ENCODE results near the gene TTC27. TPM values are rescaled to one million over a fixed set of nuclear protein-coding genes. Genes with fewer than 3 reads are reported as not detected.
"Not testable (repeated sequence)": the region's sequence is repeated elsewhere in the genome, so short reads cannot be mapped to it uniquely, and the experiment has no call there.

The TTC27 gene
- total and polyA plus RNA-seq, 5 donors, result 5.0 to 10.3 (median 7.2) TPM

DNA sequence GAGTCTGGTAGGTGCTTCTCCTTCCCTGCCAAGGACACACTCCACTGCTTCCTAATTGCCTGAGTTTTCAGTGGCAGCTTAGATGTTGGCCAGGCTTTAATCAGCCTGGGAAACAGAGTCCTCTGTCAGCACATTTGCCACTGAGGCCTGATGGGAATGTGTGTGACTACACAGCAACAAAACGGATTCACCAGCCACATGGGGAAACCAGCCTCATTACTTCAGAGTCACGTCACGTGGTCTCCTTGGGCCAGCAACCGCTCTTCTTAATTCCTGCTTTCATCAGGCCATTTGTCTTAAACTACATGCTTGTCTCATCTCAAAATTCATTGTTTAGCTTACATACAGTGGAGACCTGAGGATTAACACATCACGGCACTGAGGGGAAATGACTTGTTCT, 225.0 kb downstream of the TTC27 start:
- Histone ChIP-seq H3K27me3 (ENCODE audit: control insufficient read depth, insufficient read depth) (no peaks in the 10 kb centered on the region), H3K4me1 (ENCODE audit: control insufficient read depth, insufficient read depth, low read length) (no peaks in the 10 kb centered on the region), H3K9me3 (ENCODE audit: control insufficient read depth, low read length) (no peaks in the 10 kb centered on the region), H3K4me3 (ENCODE audit: low read length) (no peak overlapping the region), H3K27ac (ENCODE audit: low read length) (no peak overlapping the region)
- intact Hi-C loops (cut with DNase I), result no loop called here
- 83% methylated on average over 5 of the region's 5 CpGs for WGBS
- ATAC-seq (no peak), DNase-seq (no peak)

DNA sequence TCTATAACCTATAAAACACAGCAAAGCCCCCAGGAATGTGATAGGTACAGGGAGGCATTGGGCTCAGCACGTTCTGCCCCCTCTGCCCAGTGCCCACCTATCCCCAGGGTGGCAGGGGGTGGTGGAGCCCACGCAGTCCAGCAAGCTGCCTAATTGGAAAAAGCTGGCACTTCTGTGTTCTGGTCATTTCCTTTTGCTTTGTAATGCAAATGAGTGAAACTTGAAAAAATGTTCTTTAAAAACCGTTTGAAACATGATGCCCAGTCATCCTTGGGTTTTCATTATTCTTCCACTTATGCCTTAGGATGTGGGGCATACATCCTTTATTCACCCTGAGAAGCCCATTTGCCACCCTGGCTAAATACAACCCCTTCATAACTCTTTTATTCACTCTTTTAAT, 229.0 kb downstream of the TTC27 start:
- intact Hi-C loops (cut with DNase I), result no loop called here
- Histone ChIP-seq H3K27me3 (ENCODE audit: control insufficient read depth, insufficient read depth) (no peaks in the 10 kb centered on the region), H3K4me1 (ENCODE audit: control insufficient read depth, insufficient read depth, low read length) (no peaks in the 10 kb centered on the region), H3K4me3 (ENCODE audit: low read length) (no peak overlapping the region), H3K27ac (ENCODE audit: low read length) (no peak overlapping the region), H3K9me3 (ENCODE audit: control insufficient read depth, low read length) (no peaks in the 10 kb centered on the region)
- no peak for ATAC-seq
- 74% methylated on average over 3 of the region's 3 CpGs for WGBS
- DNase-seq, result no peak

- ATAC-seq (no peak), DNase-seq (no peak)
- Histone ChIP-seq H3K27ac (ENCODE audit: low read length) (no peak overlapping the region), H3K4me3 (ENCODE audit: low read length) (no peak overlapping the region), H3K27me3 (ENCODE audit: control insufficient read depth, insufficient read depth) (no peaks in the 10 kb centered on the region), H3K4me1 (ENCODE audit: control insufficient read depth, insufficient read depth, low read length) (no peaks in the 10 kb centered on the region), H3K9me3 (ENCODE audit: control insufficient read depth, low read length) (no peaks in the 10 kb centered on the region)
- intact Hi-C loops (cut with DNase I), result no loop called here
- 97% methylated on average over 8 of the region's 8 CpGs for WGBS
These were observed 230.9 kb downstream of the TTC27 start for GRCh38 chr2:32858713-32859112.

DNA sequence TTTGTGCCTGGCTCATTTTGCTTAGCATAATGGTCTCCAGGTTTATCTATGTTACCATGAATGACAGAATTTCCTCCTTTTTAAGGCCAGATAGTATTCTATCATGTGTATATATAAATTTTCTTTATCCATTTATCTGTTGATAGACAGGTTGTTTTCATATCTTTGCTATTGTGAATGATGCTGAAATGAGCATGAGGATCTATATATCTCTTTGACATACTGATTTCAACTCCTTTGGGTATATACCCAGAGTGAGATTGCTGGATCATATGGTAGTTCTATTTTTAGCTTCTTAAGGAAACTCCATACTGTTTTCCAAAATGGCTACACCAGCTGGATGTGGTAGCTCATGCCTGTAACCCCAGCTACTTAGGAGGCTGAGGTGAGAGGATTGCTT, 232.5 kb downstream of the TTC27 start:
- DNase-seq, result no peak
- Histone ChIP-seq H3K4me3 (ENCODE audit: low read length) (no peak overlapping the region), H3K9me3 (ENCODE audit: control insufficient read depth, low read length) (no peaks in the 10 kb centered on the region), H3K27ac (ENCODE audit: low read length) (no peak overlapping the region), H3K27me3 (ENCODE audit: control insufficient read depth, insufficient read depth) (no peaks in the 10 kb centered on the region), H3K4me1 (ENCODE audit: control insufficient read depth, insufficient read depth, low read length) (peaks cover 3% of the 10 kb centered on the region)
- intact Hi-C loops (cut with DNase I), result no loop called here
- no peak for ATAC-seq

DNA sequence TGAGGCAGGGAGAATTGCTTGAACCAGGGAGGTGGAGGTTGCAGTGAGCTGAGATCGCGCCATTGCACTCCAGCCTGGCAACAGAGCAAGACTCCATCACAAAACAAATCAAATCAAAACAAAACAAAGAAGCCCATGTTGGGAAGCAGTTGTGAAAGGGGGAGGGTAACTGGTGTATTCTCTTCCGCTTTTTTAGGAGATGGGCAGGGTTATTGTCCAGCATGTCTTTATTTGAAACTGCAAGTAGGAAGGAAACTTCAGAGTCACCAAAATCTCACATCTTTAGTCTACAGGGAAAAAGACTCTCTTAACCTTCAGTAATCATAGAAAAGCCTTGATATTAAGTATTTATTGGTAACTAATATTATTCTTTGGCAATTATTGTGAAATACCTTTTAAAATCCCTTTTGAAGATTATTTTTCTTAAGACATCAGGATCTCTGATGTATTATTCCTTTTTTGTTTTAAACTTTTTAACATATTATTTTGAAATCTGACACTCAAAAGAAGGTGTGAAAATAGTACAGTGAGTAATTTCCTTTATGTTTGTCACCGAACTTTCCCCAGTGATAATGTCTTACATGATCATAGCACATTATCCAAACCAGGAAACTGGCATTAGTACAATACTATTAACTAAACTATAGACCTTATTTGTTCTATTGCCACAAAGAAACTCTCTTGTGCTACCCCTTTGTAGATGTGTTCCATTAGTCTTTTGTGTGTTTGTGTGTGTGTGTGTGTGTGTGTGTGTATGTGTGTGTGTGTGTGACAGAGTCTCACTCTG, 234.6 kb downstream of the TTC27 start:
- WGBS, result 79% methylated on average over 4 of the region's 4 CpGs
- Histone ChIP-seq H3K27ac (ENCODE audit: low read length) (no peak overlapping the region), H3K9me3 (ENCODE audit: control insufficient read depth, low read length) (no peaks in the 10 kb centered on the region), H3K4me1 (ENCODE audit: control insufficient read depth, insufficient read depth, low read length) (peaks cover 3% of the 10 kb centered on the region), H3K4me3 (ENCODE audit: low read length) (no peak overlapping the region), H3K27me3 (ENCODE audit: control insufficient read depth, insufficient read depth) (no peaks in the 10 kb centered on the region)
- intact Hi-C loops (cut with DNase I), result no loop called here
- DNase-seq (no peak), ATAC-seq (no peak)

GRCh38 chr2:32863326-32863725, 235.5 kb downstream of the TTC27 start:
- WGBS, result 90% methylated on average over 2 of the region's 2 CpGs
- DNase-seq (no peak), ATAC-seq (no peak)
- no peaks in the 10 kb centered on the region for H3K27me3 ChIP-seq (ENCODE audit: control insufficient read depth, insufficient read depth)
- H3K9me3 ChIP-seq (ENCODE audit: control insufficient read depth, low read length), result no peaks in the 10 kb centered on the region
- peaks cover 3% of the 10 kb centered on the region for H3K4me1 ChIP-seq (ENCODE audit: control insufficient read depth, insufficient read depth, low read length)
- H3K27ac ChIP-seq (ENCODE audit: low read length), result no peak overlapping the region
- intact Hi-C loops (cut with DNase I), result no loop called here
- no peak overlapping the region for H3K4me3 ChIP-seq (ENCODE audit: low read length)

GRCh38 chr2:32863803-32864202, 236.0 kb downstream of the TTC27 start:
- 78% methylated on average over 7 of the region's 7 CpGs for WGBS
- DNase-seq (peak in 1 of 3 donors; percentile 24), ATAC-seq (no peak)
- Histone ChIP-seq H3K9me3 (ENCODE audit: control insufficient read depth, low read length) (no peaks in the 10 kb centered on the region), H3K27me3 (ENCODE audit: control insufficient read depth, insufficient read depth) (no peaks in the 10 kb centered on the region), H3K4me1 (ENCODE audit: control insufficient read depth, insufficient read depth, low read length) (peaks cover 3% of the 10 kb centered on the region), H3K27ac (ENCODE audit: low read length) (no peak overlapping the region), H3K4me3 (ENCODE audit: low read length) (no peak overlapping the region)
- intact Hi-C loops (cut with DNase I), result no loop called here

- DNase-seq (no peak), ATAC-seq (peak in 1 of 2 donors; percentile 63)
- H3K4me1 ChIP-seq (ENCODE audit: control insufficient read depth, insufficient read depth, low read length), result peaks cover 3% of the 10 kb centered on the region
- 47% methylated on average over 7 of the region's 7 CpGs for WGBS
- no peak overlapping the region for H3K27ac ChIP-seq (ENCODE audit: low read length)
- no peak overlapping the region for H3K4me3 ChIP-seq (ENCODE audit: low read length)
- H3K27me3 ChIP-seq (ENCODE audit: control insufficient read depth, insufficient read depth), result no peaks in the 10 kb centered on the region
- intact Hi-C loops (cut with DNase I), result no loop called here
- H3K9me3 ChIP-seq (ENCODE audit: control insufficient read depth, low read length), result no peaks in the 10 kb centered on the region
These were observed 236.7 kb downstream of the TTC27 start for GRCh38 chr2:32864334-32865111.

DNA sequence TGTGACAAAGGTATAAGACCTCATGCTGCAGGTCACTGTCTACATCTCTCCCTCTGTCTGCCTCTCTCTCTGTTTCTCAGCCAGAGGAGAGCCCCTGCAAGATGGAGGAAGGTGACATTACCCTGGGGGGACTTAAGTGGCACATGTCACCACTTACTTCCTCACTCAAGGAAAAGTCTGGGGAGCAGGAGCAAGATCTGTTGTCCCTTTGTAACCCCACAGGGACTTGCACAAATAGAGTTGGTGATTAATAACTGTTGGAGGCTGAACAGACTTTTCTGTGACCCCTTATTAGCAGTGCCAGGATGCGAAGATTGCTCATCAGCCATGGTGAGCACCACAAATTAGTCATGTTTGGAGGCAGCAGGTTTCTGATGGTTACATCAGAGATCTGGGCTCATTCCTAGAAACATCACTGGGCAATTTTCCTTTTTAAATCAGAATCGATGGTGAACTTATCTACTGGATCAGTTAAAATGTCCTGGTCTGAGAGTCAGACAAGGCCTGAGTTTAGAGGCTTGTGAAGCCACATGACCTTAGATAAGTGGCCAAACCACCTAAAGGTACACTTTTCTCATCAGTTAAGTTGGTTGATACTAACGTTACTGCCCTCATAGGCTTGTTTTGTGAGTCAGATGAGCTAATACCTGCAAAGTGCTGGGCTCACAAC, 237.7 kb downstream of the TTC27 start:
- Histone ChIP-seq H3K4me3 (ENCODE audit: low read length) (no peak overlapping the region), H3K27me3 (ENCODE audit: control insufficient read depth, insufficient read depth) (no peaks in the 10 kb centered on the region), H3K4me1 (ENCODE audit: control insufficient read depth, insufficient read depth, low read length) (peaks cover 3% of the 10 kb centered on the region), H3K9me3 (ENCODE audit: control insufficient read depth, low read length) (no peaks in the 10 kb centered on the region), H3K27ac (ENCODE audit: low read length) (no peak overlapping the region)
- ATAC-seq (no peak), DNase-seq (no peak)
- WGBS, result 59% methylated on average over 3 of the region's 3 CpGs
- intact Hi-C loops (cut with DNase I), result no loop called here

GRCh38 chr2:32866462-32866861, 238.6 kb downstream of the TTC27 start:
- DNase-seq; H3K9me3 ChIP-seq (ENCODE audit: control insufficient read depth, low read length); ATAC-seq; H3K27me3 ChIP-seq (ENCODE audit: control insufficient read depth, insufficient read depth); H3K27ac ChIP-seq (ENCODE audit: low read length); H3K4me1 ChIP-seq (ENCODE audit: control insufficient read depth, insufficient read depth, low read length); H3K4me3 ChIP-seq (ENCODE audit: low read length); intact Hi-C loops (cut with DNase I): not testable (repeated sequence)
- 57% methylated on average over 1 of the region's 1 CpG for WGBS

All from right cardiac atrium (tissue), 5 donors.